Lower leg skin (tissue), 3 donors: Measurements from ENCODE around the gene NMNAT3.

ENCODE experiments used
- POLR2A ChIP-seq, 2 donors: fragments of 450-650 bp; IDR thresholded peaks; one replicate each; pipeline ENCODE4 v1.6.1; 2016 to 2017; ENCODE audit warnings: antibody characterized with exemption in 2 of 2, mild to moderate bottlenecking in 1 of 2, moderate library complexity in 1 of 2
- TF ChIP-seq, protein P1 (sequence below), 3 donors: fragments of 450-650 bp; IDR thresholded peaks; one replicate each; pipeline ENCODE4 v1.5.1; 2016; ENCODE audit warnings: antibody characterized with exemption in 3 of 3, mild to moderate bottlenecking in 3 of 3, moderate library complexity in 2 of 3

DNA sequence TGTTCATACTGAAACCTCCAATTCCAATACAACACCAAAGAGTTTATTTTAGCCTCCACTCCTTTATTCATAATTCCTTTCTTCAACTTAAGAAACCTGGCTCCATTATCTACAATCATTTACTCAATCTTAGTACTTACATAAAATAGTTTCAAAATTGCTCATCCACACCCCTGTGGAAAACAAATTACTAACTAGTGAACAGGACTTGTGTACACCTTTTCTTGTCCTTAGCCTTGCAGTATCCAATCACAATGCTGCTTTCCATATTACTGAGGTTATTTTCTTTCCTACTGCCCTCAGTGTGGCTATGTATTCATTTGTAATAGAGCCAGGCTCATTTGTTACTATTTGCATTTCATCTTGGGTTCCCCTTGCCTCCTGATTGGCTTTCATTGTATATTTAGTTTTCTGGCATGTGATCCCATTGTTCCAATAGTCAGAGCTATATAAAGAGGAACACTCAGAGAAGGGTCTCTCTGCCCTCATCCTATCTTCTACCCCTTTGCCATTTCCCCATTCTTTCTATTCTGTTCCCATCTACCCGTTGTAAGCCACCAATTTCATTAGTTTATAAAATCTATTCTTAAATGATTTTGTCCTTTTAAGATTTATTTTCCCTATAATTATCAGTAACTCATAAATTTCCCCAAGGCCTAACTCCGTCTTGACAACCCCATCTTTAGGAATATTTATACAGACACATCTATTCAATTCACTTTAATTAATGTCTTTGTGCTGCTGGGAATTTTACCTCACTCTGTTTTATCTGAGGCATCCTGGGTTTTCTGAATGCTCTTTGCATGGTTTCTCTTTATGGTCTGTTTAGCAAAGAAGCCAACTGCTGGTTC, 70.3 kb downstream of the NMNAT3 start:
- TF ChIP-seq, protein P1, sequence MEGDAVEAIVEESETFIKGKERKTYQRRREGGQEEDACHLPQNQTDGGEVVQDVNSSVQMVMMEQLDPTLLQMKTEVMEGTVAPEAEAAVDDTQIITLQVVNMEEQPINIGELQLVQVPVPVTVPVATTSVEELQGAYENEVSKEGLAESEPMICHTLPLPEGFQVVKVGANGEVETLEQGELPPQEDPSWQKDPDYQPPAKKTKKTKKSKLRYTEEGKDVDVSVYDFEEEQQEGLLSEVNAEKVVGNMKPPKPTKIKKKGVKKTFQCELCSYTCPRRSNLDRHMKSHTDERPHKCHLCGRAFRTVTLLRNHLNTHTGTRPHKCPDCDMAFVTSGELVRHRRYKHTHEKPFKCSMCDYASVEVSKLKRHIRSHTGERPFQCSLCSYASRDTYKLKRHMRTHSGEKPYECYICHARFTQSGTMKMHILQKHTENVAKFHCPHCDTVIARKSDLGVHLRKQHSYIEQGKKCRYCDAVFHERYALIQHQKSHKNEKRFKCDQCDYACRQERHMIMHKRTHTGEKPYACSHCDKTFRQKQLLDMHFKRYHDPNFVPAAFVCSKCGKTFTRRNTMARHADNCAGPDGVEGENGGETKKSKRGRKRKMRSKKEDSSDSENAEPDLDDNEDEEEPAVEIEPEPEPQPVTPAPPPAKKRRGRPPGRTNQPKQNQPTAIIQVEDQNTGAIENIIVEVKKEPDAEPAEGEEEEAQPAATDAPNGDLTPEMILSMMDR (IDR thresholded peaks at IDR 0.05): no peak
- TF ChIP-seq POLR2A (IDR thresholded peaks at IDR 0.05): no peak
